Heart right ventricle (tissue), 16 donors: ENCODE results near the gene MRTFA. TPM values are rescaled to one million over a fixed set of nuclear protein-coding genes. Genes with fewer than 3 reads are reported as not detected.

Experiments used
- ATAC-seq, 8 donors: fragments of 200-7000 bp; cut with Tn5 transposase; one replicate each; pipeline ENCODE4 v1.9.1; 2020; ENCODE audit warnings: mild to moderate bottlenecking in 8 of 8, moderate library complexity in 8 of 8, moderate number of reproducible peaks in 1 of 8
- DNase-seq, 2 donors: peaks; one replicate each; pipeline ENCODE4 v3.0.0-alpha.2; 2020
- H3K27ac ChIP-seq, 10 donors: fragments of 200-600 bp; sonication (generic) in 2 of 10; one replicate each; pipeline versions ENCODE4 v1.5.0 to v1.8.0; 2020 to 2022; ENCODE audit warnings: mild to moderate bottlenecking in 3 of 10
- H3K27me3 ChIP-seq, 7 donors: fragments of 200-600 bp; one replicate each; pipeline ENCODE4 v1.8.0; 2021 to 2022; ENCODE audit warnings: mild to moderate bottlenecking in 2 of 7
- H3K36me3 ChIP-seq, 9 donors: fragments of 200-600 bp; sonication (generic) in 1 of 9; one replicate each; pipeline versions ENCODE4 v1.5.0 to v1.8.0; 2020 to 2022; ENCODE audit warnings: mild to moderate bottlenecking in 2 of 9
- H3K4me1 ChIP-seq, 9 donors: fragments of 200-600 bp; sonication (generic) in 1 of 9; one replicate each; pipeline versions ENCODE4 v1.5.0 to v1.8.0; 2020 to 2022; ENCODE audit warnings: mild to moderate bottlenecking in 4 of 9
- H3K4me3 ChIP-seq, 10 donors: fragments of 200-600 bp; sonication (generic) in 2 of 10; one replicate each; pipeline versions ENCODE4 v1.5.0 to v1.8.0; 2020 to 2022; ENCODE audit warnings: mild to moderate bottlenecking in 7 of 10, moderate library complexity in 2 of 10
- H3K9me3 ChIP-seq, 11 donors: fragments of 200-600 bp in 10 of 11; sonication (generic) in 2 of 11; one replicate each; pipeline versions ENCODE4 v1.5.0 to v1.8.0; 2013 to 2022; ENCODE audit warnings: mild to moderate bottlenecking in 2 of 11, control low read depth in 1 of 11, moderate library complexity in 1 of 11
- WGBS, 2 donors: extraction: QIAGEN DNeasy Blood & Tissue Kit; methylation state at CpG; one replicate each; pipeline ENCODE4 v1.1.7; 2013; ENCODE audit warnings: inconsistent platforms in 1 of 2; 5-methylcytosine and 5-hydroxymethylcytosine counted together
- intact Hi-C, 10 donors: fragments of 100-400 bp; cut with DNase I; formaldehyde crosslinking; loops; one replicate each; pipeline versions ENCODE4 v1.11.1 to v1.14.2; 2022
- polyA plus RNA-seq, 2 donors: library from polyadenylated mRNA; stranded (reverse); fragments of 200-250 nt; gene quantifications; one replicate each; pipeline ENCODE4 v1.2.3, GENCODE V29; 2013
- total RNA-seq, 10 donors: library from RNA; stranded (reverse); fragmentation: NEBNext Ultra II Directional in 3 of 10; extraction: Animal tissue kit (Norgen Biotek cat#: 25700) in 3 of 10; gene quantifications; one replicate each; pipeline versions ENCODE4 v1.2.1 to v1.2.4, GENCODE V29; 2021 to 2023
- TF ChIP-seq, protein P1 (sequence below), 9 donors: fragments of 200-600 bp; sonication (generic) in 2 of 9; IDR thresholded peaks; one replicate each; pipeline versions ENCODE4 v1.5.0 to v1.8.0; 2021 to 2022; ENCODE audit warnings: antibody characterized with exemption in 9 of 9, mild to moderate bottlenecking in 5 of 9, moderate library complexity in 1 of 9
- donor health status: Arrhythmogenic right ventricular cardiomyopathy.
- donor health status: ischemic (EF 13 %, LVEDD 7.1; RV severe dilation, severe dysfunction).
- donor health status: healthy with polysubstance abuse.
- donor health status: DM: no; HTN: yes; CAD: no.
- donor health status: DM: no; HTN: no; CAD: no.
- donor health status: ischemic (EF 25% LVEDD 6.9; RV normal size, moderate dysfunction).
- donor health status: ischemic (EF 25% LVEDD 5.7; RV mildly dilated, moderate dysfunction).
- donor health status: healthy.
- donor health status: DM: yes; HTN: yes; CAD: no.
- donor health status: Ischemic cardiomyopathy.
- donor health status: ischemic (EF 35%, LVEDD 5.7; RV mildly dilated, moderate dysfunction).
- donor health status: nonischemic (EF 11% LVEDD 7.7; RV severe dilation, severe dysfunction).
- donor health status: DM: yes; HTN: yes; CAD: no.
- donor health status: PGD.
- donor health status: ischemic (EF 29% LVEDD 5.4; RV normal size, mild dysfunction).
- donor health status: nonischemic (EF 23%, LVEDD 6.1; RV moderate dilation, normal function).

Gene MRTFA
- total and polyA plus RNA-seq, 12 donors = 13.2 to 30.9 (median 18.9) TPM

DNA sequence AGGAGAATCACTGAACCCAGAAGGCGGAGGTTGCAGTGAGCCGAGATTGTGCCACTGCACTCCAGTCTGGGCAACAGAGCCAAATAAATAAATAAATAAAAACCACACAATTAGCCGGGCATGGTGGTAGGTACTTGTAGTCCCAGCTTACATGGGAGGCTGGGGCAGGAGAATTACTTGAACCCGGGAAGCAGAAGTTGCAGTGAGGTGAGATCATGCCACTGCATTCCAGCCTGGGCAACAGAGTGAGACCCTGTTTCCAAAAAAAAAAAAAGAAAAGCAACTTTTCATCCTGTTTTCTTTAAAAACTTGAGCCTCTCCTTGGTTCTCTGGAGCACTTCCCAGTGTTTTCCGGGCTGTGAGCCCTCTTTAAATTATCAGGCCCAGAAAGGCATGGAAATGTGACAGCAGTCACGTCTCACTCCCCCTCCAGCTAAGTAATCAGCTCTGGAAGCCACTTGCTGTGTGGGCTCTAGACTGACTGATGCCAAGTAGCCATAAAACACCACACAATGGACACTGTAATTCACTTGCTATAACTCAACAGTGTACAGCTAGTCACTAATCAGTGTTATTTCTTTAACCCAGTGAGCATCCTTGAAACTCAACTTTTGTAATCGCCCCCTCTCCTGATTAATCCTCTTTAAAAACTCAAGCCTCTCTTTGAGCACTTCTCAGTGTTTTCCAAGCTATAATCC is 29.8 kb upstream of the MRTFA start:
- no peaks in the 10 kb centered on the region for H3K27me3 ChIP-seq
- WGBS, 2 donors = 45 to 49% methylated on average over 7 of the region's 7 CpGs
- intact Hi-C loops = loop anchor here in 1 of 10 donors (5.0 kb wide), 1 partner anchor 151 kb away; the partner anchor contains the start of gene SLC25A17
- ATAC-seq (peak; percentile 66 to 86 (median 78)), DNase-seq (peak in 1 of 2 donors; percentile 72)
- peaks cover 0 to 10% (median 0%) of the 10 kb centered on the region in 11 donors for H3K9me3 ChIP-seq
- no peak overlapping the region for H3K4me3 ChIP-seq
- TF ChIP-seq, protein P1, sequence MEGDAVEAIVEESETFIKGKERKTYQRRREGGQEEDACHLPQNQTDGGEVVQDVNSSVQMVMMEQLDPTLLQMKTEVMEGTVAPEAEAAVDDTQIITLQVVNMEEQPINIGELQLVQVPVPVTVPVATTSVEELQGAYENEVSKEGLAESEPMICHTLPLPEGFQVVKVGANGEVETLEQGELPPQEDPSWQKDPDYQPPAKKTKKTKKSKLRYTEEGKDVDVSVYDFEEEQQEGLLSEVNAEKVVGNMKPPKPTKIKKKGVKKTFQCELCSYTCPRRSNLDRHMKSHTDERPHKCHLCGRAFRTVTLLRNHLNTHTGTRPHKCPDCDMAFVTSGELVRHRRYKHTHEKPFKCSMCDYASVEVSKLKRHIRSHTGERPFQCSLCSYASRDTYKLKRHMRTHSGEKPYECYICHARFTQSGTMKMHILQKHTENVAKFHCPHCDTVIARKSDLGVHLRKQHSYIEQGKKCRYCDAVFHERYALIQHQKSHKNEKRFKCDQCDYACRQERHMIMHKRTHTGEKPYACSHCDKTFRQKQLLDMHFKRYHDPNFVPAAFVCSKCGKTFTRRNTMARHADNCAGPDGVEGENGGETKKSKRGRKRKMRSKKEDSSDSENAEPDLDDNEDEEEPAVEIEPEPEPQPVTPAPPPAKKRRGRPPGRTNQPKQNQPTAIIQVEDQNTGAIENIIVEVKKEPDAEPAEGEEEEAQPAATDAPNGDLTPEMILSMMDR (IDR thresholded peaks at IDR 0.05) = no peak
- H3K27ac ChIP-seq = peak overlapping the region; percentile 0 to 88 (median 74)
- H3K4me1 ChIP-seq = peaks cover 9 to 56% (median 36%) of the 10 kb centered on the region in 9 donors
- H3K36me3 ChIP-seq = no peaks in the 10 kb centered on the region

DNA sequence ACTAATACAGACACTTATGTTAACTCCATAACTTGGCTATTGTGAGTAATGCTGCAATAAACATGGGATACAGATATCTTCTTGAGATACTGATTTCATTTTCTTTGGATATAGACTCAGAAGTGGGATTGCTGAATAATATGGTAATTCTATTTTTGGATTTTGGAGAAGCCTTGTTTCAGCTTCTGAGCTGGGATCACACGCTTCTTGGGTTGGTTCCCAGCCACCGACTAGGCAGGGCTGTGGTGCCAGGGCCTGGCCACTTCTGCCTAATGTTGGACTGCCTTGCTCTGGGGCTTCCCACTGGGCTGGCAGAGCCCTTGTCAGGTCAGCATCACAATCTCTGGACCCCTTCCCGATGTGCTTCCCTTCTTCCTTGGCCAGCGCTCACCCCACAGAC is 28.8 kb upstream of the MRTFA start:
- intact Hi-C loops = loop anchor here in 1 of 10 donors (5.0 kb wide), 1 partner anchor 152 kb away; the partner anchor contains the start of gene SLC25A17
- TF ChIP-seq, protein P1 (IDR thresholded peaks at IDR 0.05) = no peak
- peak overlapping the region; percentile 0 to 88 (median 74) for H3K27ac ChIP-seq
- H3K4me3 ChIP-seq = no peak overlapping the region
- ATAC-seq (peak; percentile 73 to 94 (median 88)), DNase-seq (peak; percentile 75 to 78)
- peaks cover 9 to 56% (median 36%) of the 10 kb centered on the region in 9 donors for H3K4me1 ChIP-seq
- WGBS, 2 donors = 21 to 34% methylated on average over 4 of the region's 4 CpGs
- H3K27me3 ChIP-seq = no peaks in the 10 kb centered on the region
- H3K36me3 ChIP-seq = no peaks in the 10 kb centered on the region
- peaks cover 0 to 10% (median 0%) of the 10 kb centered on the region in 11 donors for H3K9me3 ChIP-seq

DNA sequence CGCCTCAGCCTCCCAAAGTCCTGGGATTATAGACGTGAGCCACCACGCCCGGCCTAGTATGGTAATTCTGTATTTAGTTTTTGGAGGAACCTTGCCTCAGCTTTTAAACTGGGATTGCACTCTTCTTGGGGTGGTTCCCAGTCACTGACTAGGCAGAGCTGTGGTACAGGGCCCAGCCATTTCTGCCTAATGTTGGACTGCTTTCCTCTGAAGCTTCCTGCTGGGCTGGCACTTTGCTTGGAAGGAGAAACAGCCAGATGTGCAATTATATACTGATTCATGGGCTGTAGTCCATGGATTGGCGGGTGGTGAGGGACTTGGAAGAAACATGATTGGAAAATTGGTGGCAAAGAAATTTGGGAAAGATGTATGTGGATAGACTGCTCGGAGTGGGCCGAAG is 25.2 kb upstream of the MRTFA start:
- ATAC-seq = no peak
- Histone ChIP-seq H3K27ac (no peak overlapping the region), H3K27me3 (no peaks in the 10 kb centered on the region), H3K9me3 (no peaks in the 10 kb centered on the region), H3K4me3 (no peak overlapping the region), H3K4me1 (peaks cover 4 to 26% (median 22%) of the 10 kb centered on the region in 9 donors), H3K36me3 (no peaks in the 10 kb centered on the region)
- TF ChIP-seq, protein P1 (IDR thresholded peaks at IDR 0.05) = no peak
- no peak for DNase-seq
- intact Hi-C loops = no loop called here
- 96 to 97% methylated on average over 7 of the region's 7 CpGs for WGBS, 2 donors

DNA sequence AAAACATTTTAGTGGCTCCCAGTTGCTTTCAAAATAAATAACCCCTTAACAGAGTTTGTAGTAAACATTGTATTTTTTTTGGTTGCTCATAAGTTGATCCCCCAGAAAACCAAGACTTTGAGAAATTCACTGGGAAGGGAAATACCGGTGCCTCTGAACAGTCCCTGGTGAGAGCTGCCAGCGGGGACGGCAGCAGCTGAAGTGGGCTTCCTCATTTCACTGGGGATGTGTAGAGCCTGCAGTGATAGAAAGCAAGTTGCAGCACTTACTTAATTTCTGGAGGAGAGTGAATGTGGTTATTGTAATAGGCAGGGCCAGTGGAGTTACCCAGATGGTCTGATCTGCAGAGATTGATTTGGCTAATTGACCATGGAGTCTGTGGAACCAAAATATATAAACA is 24.2 kb upstream of the MRTFA start:
- ATAC-seq (no peak), DNase-seq (no peak)
- no peaks in the 10 kb centered on the region for H3K36me3 ChIP-seq
- peaks cover 2 to 17% (median 13%) of the 10 kb centered on the region in 9 donors for H3K4me1 ChIP-seq
- 78 to 79% methylated on average over 3 of the region's 3 CpGs for WGBS, 2 donors
- no peak overlapping the region for H3K27ac ChIP-seq
- no peaks in the 10 kb centered on the region for H3K9me3 ChIP-seq
- TF ChIP-seq, protein P1 (IDR thresholded peaks at IDR 0.05) = no peak
- H3K4me3 ChIP-seq = no peak overlapping the region
- intact Hi-C loops = no loop called here
- no peaks in the 10 kb centered on the region for H3K27me3 ChIP-seq
